Ovary (tissue), 9 donors: ENCODE data around the gene URM1. TPM values are rescaled to one million over a fixed set of nuclear protein-coding genes. Genes with fewer than 3 reads are reported as not detected.

Experiments
- DNase-seq, 5 donors: peaks; one replicate each; pipeline ENCODE4 v3.0.0-alpha.2; 2019 to 2020
- H3K27ac ChIP-seq, 2 donors: fragments of 200-600 bp; one replicate each; pipeline versions ENCODE4 v1.5.1 to v1.8.0; 2019 to 2022
- H3K27me3 ChIP-seq: fragments of 200-600 bp; one replicate; pipeline ENCODE4 v1.8.0; 2022
- H3K36me3 ChIP-seq: fragments of 200-600 bp; sonication (generic); one replicate; pipeline ENCODE4 v1.5.1; 2019
- H3K4me1 ChIP-seq: one replicate; pipeline ENCODE4 v1.8.1; 2013; ENCODE audit warnings: mild to moderate bottlenecking, moderate library complexity; ENCODE audit not compliant: insufficient read depth
- H3K4me3 ChIP-seq: fragments of 200-600 bp; sonication (generic); one replicate; pipeline ENCODE4 v1.5.1; 2017
- H3K9me3 ChIP-seq, 2 donors: fragments of 200-600 bp in 1 of 2; sonication (generic) in 1 of 2; one replicate each; pipeline versions ENCODE4 v1.5.1 to v1.8.1; 2013 to 2019; ENCODE audit warnings: mild to moderate bottlenecking in 1 of 2, moderate library complexity in 1 of 2
- CTCF ChIP-seq, 3 donors: fragments of 450-650 bp in 2 of 3; fragments of 200-600 bp in 1 of 3; IDR thresholded peaks; one replicate each; pipeline versions ENCODE4 v1.5.1 to v1.8.0; 2016 to 2022; ENCODE audit warnings: antibody characterized with exemption in 3 of 3, mild to moderate bottlenecking in 1 of 3
- EP300 ChIP-seq: sonication (generic); formaldehyde crosslinking; IDR thresholded peaks from one replicate; pipeline ENCODE4 v1.6.1; 2017; ENCODE audit warnings: antibody characterized with exemption
- POLR2A ChIP-seq: fragments of 450-650 bp; IDR thresholded peaks from one replicate; pipeline ENCODE4 v1.6.1; 2017; ENCODE audit warnings: antibody characterized with exemption, mild to moderate bottlenecking, moderate library complexity
- WGBS, 3 donors: extraction: QIAGEN DNeasy Blood & Tissue Kit in 1 of 3; methylation state at CpG; one replicate each; pipeline versions ENCODE4 v1.1.5 to v1.1.7; 2013 to 2017; 5-methylcytosine and 5-hydroxymethylcytosine counted together
- intact Hi-C, 4 donors: fragments of 100-400 bp; cut with DNase I; formaldehyde crosslinking; loops; one replicate each; pipeline versions ENCODE4 v1.11.0 to v1.15.1; 2022 to 2023
- polyA plus RNA-seq, 2 donors: library from polyadenylated mRNA; stranded (reverse); fragments of 200-250 nt in 1 of 2; fragments of 350-450 nt in 1 of 2; fragmentation: Illumina TruSeq in 1 of 2; extraction: RNeasy Lipid Tissue Mini Kit (QIAGEN cat#74804) in 1 of 2; gene quantifications; one replicate each; pipeline ENCODE4 v1.2.3, GENCODE V29; 2013 to 2014
- total RNA-seq, 7 donors: library from RNA; depleted of rRNA in 2 of 7; stranded (reverse); fragments of >200 nt in 2 of 7; fragmentation: NEBNext Ultra II Directional in 3 of 7; extraction: Animal tissue kit (Norgen Biotek cat#: 25700) in 3 of 7; gene quantifications; one replicate each; pipeline versions ENCODE4 v1.1.0 to v1.2.4, GENCODE V29; 2016 to 2023
- donor health status: DM: no; HTN: no; CAD: no; lungs with moderate emphysema.
- donor health status: DM: no; HTN: no; CAD: no.
- donor health status: Bipolar disorder and iron deficiency.
- donor health status: DM: yes; HTN: yes; CAD: no.
- donor health status: DM: no; HTN: no; CAD: no.
- donor health status: DM: yes; HTN: yes; CAD: no.

Gene URM1
- total and polyA plus RNA-seq, 9 donors = 20.5 to 51.4 (median 36.0) TPM

- no peaks in the 10 kb centered on the region for H3K27me3 ChIP-seq
- intact Hi-C loops = loop anchor here in 1 of 4 donors (2.0 kb wide), 1 partner anchor 51 kb away; no protein-coding TSS in a partner anchor
- TF ChIP-seq CTCF (IDR thresholded peaks at IDR 0.05) (no peak), EP300 (no peak), POLR2A (no peak)
- WGBS, 3 donors = 6 to 7% (median 6%) methylated on average over 63 to 75 of the region's 75 CpGs
- H3K4me1 ChIP-seq = peaks cover 4% of the 10 kb centered on the region
- no peaks in the 10 kb centered on the region for H3K36me3 ChIP-seq
- DNase-seq = peak; percentile 53 to 78 (median 67)
- peak within 1 kb of the TSS in 1 of 2 donors; percentile 28 for H3K27ac ChIP-seq
- H3K9me3 ChIP-seq = no peaks in the 10 kb centered on the region
- H3K4me3 ChIP-seq = peak within 1 kb of the TSS; percentile 60
Observed at GRCh38 chr9:128339761-128340690, 31.1 kb upstream of the URM1 start, which contains the start of gene SLC27A4. Gene SLC27A4, plus strand, starts transcription at chr9:128340527. Its CDS starts 2,606 bp downstream, at chr9:128343133.

GRCh38 chr9:128340691-128341434 is 30.3 kb upstream of the URM1 start:
- TF ChIP-seq EP300 = no peak
- no peak for TF ChIP-seq POLR2A
- no peak for TF ChIP-seq CTCF (IDR thresholded peaks at IDR 0.05)
- Histone ChIP-seq H3K36me3 (no peaks in the 10 kb centered on the region), H3K27me3 (no peaks in the 10 kb centered on the region), H3K4me3 (peak overlapping the region; percentile 60), H3K4me1 (peaks cover 4% of the 10 kb centered on the region), H3K27ac (no peak overlapping the region), H3K9me3 (no peaks in the 10 kb centered on the region)
- WGBS, 3 donors = 1 to 4% (median 1%) methylated on average over 21 to 48 of the region's 48 CpGs
- intact Hi-C loops = no loop called here
- DNase-seq = peak in 2 of 5 donors; percentile 42 to 57

- H3K36me3 ChIP-seq = no peaks in the 10 kb centered on the region
- DNase-seq = peak in 3 of 5 donors; percentile 41 to 51 (median 45)
- no peaks in the 10 kb centered on the region for H3K9me3 ChIP-seq
- H3K4me3 ChIP-seq = peak overlapping the region; percentile 60
- intact Hi-C loops = no loop called here
- peaks cover 4% of the 10 kb centered on the region for H3K4me1 ChIP-seq
- no peak for TF ChIP-seq POLR2A
- TF ChIP-seq CTCF (IDR thresholded peaks at IDR 0.05) = peak in 2 of 3 donors; percentile 39 to 40
- TF ChIP-seq EP300 = no peak
- no peaks in the 10 kb centered on the region for H3K27me3 ChIP-seq
- no peak overlapping the region for H3K27ac ChIP-seq
- 10 to 32% (median 31%) methylated on average over 10 to 13 of the region's 13 CpGs for WGBS, 3 donors
Observed at GRCh38 chr9:128341435-128341849, 29.7 kb upstream of the URM1 start.

GRCh38 chr9:128342971-128343680 is 28.0 kb upstream of the URM1 start:
- TF ChIP-seq CTCF (IDR thresholded peaks at IDR 0.05) (no peak), POLR2A (no peak)
- H3K9me3 ChIP-seq = no peaks in the 10 kb centered on the region
- intact Hi-C loops = no loop called here
- peaks cover 4% of the 10 kb centered on the region for H3K4me1 ChIP-seq
- no peaks in the 10 kb centered on the region for H3K27me3 ChIP-seq
- 82 to 95% (median 89%) methylated on average over 8 of the region's 8 CpGs for WGBS, 3 donors
- H3K27ac ChIP-seq = no peak overlapping the region
- DNase-seq = no peak
- no peak overlapping the region for H3K4me3 ChIP-seq
- no peaks in the 10 kb centered on the region for H3K36me3 ChIP-seq
